AG10803 (cell line): Measurements from ENCODE around the gene TMEM60.
A peak's percentile ranks its signal among the peaks of the same experiment; 100 is the strongest.
"Not testable (repeated sequence)": the region's sequence is repeated elsewhere in the genome, so short reads cannot be mapped to it uniquely, and the experiment has no call there.

Source experiments
- DNase-seq: peaks from one replicate; pipeline ENCODE4 v3.0.0; 2010; ENCODE audit warnings: low read depth
- H3K4me3 ChIP-seq: 2 replicates; pipeline ENCODE4 v1.5.1; 2011; ENCODE audit warnings: mild to moderate bottlenecking, low read length, control low read depth
- TF ChIP-seq, protein P1 (sequence below): conservative IDR thresholded peaks from 2 replicates; pipeline ENCODE4 v1.5.1; 2011; ENCODE audit warnings: mild to moderate bottlenecking, low read length, control low read depth, inconsistent platforms

Gene TMEM60

DNA sequence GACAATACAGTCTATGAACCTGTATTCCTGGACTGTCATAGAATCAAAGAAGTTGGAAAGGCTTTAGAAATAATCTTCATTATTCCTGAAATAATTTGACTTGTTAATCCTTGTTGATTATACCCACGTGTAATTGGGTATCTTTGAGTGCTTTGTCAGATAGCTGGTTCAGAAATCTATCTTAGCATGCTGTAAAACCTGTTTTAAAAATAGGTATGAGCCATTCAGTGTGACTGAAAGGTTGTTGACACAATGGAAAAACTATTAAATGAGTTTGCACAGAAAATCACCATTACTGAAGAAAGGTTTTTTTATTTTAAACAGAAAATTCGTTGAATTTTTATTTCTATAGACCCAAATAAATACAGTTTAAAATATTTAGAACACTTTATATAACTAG, 39.0 kb upstream of the TMEM60 start:
- TF ChIP-seq, protein P1, sequence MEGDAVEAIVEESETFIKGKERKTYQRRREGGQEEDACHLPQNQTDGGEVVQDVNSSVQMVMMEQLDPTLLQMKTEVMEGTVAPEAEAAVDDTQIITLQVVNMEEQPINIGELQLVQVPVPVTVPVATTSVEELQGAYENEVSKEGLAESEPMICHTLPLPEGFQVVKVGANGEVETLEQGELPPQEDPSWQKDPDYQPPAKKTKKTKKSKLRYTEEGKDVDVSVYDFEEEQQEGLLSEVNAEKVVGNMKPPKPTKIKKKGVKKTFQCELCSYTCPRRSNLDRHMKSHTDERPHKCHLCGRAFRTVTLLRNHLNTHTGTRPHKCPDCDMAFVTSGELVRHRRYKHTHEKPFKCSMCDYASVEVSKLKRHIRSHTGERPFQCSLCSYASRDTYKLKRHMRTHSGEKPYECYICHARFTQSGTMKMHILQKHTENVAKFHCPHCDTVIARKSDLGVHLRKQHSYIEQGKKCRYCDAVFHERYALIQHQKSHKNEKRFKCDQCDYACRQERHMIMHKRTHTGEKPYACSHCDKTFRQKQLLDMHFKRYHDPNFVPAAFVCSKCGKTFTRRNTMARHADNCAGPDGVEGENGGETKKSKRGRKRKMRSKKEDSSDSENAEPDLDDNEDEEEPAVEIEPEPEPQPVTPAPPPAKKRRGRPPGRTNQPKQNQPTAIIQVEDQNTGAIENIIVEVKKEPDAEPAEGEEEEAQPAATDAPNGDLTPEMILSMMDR = no peak
- DNase-seq = no peak
- no peak overlapping the region for H3K4me3 ChIP-seq

DNA sequence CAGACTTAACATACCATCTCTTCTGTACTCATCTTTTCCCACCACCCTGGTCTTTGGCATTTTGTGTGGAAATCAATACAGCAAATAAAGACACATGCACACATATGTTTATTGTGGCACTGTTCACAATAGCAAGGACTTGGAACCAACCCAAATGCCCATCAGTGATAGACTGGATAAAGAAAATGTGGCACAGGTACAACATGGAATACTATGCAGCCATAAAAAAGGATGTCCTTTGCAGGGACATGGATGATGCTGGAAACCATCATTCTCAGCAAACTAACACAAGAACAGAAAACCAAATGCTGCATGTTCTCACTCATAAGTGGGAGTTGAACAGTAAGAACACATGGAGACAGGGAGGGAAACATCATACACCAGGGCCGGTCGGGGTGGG, 38.2 kb upstream of the TMEM60 start:
- H3K4me3 ChIP-seq, DNase-seq: not testable (repeated sequence)

DNA sequence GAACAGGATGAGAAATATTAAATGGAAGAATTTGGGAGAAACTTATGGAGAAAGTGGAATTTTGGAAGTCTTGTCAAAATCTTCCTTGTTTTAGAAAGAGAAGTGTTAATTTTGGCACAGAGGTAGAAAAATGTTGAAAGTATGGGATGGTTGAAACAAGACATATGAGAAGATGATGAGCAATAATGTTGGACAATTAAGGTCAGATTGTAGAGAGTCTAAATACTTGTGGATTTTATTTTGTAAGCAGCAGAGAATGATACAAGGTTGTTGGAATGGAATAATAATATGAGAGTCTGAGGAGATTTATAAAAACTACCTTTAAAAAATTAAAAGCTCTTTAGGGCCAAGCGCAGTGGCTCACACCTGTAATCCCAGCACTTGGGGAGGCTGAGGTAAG, 34.9 kb upstream of the TMEM60 start:
- no peak overlapping the region for H3K4me3 ChIP-seq
- TF ChIP-seq, protein P1 = no peak
- DNase-seq = peak; percentile 47

DNA sequence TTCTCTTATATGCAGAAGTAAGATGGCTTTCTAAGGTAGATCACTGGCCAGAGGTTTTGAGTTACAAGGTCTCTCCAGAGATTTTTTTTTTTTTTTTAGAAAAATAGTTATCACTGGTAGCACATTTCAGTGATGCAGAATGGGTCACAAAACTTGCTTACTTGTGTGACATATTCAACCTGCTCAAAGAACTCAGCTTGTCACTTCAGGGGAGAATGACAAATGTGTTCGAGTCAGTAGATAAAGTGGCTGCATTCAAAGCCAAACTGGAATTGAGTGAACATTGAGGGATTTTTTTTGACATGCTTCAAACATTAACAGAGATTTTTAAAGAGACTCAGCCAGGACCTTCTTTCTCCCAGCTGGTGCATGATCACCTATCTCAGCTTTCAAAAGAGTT, 33.7 kb upstream of the TMEM60 start:
- TF ChIP-seq, protein P1 = no peak
- H3K4me3 ChIP-seq = no peak overlapping the region
- DNase-seq = no peak

DNA sequence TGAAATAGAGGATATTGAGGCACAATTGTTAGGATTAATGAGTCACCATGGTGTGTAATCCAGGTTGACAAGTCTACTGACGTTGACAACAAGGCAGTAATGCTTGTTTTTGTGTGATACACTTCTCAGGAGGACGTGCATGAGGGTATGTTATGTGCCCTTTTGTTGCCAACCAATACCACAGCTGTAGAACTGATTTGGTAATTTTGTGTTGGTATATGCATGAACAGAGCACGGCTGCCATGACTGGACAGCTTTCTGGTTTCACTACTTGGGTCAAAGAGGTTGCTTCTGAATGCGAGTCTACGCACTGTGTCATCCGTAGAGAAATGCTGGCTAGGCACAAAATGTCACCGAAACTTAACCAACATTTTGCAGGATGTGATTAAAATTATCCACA, 33.2 kb upstream of the TMEM60 start:
- no peak overlapping the region for H3K4me3 ChIP-seq
- TF ChIP-seq, protein P1 = no peak
- no peak for DNase-seq

DNA sequence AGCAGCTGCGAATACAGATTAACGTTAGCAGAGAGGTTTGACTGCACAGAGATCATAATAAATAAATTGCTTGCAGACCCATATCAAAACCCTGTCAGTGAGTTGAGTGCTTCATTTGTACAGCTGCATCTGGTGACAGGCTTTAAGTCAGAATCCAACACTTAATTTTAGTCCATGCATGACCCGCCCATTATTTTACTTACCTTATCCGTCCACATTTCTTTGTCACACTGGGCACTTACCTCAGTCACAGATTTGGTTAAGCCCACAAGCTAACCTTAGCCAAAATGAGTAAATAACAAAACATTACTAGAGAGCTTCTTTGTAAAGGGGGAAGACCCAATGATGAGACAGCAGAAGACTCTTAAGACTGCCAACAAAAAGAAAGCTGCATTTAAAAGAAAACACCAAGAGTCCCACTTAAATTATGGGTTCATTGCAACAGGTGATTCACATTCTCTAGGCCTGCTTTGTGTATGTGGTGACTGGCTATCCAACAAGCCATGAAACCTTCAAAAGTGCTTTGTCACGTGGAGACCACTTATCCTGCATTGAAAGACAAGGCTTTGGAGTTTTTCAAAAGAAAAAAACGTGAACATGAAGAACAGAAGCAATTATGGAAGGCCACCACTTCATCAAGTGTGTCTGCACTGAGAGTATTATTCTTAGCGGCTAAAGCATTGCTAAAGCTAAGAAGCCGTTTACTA, 32.6 kb upstream of the TMEM60 start:
- no peak overlapping the region for H3K4me3 ChIP-seq
- TF ChIP-seq, protein P1 = no peak
- DNase-seq = no peak

DNA sequence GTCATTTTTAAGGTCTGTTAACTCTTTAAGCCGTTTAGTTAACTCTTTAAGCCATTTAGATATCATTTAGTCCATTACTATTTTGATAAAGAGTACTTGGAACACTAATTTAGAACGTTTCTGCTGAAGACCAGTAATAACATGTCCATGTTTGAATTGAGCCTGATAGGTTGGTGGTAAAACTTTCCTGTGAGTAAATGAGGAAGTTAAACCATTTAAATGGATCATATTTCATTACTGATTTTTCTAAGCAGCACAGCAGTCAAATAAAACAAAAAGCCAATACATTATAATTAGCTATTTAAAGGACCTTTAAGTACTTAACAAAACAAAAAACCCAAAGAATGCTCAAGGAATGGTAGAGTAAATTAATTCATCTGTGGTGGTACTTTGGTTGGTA, 29.8 kb upstream of the TMEM60 start:
- no peak for DNase-seq
- TF ChIP-seq, protein P1 = no peak

More for the DNA sequence above, 29.8 kb upstream of the TMEM60 start:
- H3K4me3 ChIP-seq = no peak overlapping the region
